Left ventricle myocardium inferior (tissue), 1 donor: ENCODE results near the gene NPTXR. TPM values are rescaled to one million over a fixed set of nuclear protein-coding genes. Genes with fewer than 3 reads are reported as not detected.

Experiments
- DNase-seq: peaks from one replicate; pipeline ENCODE4 v3.0.0-alpha.2; 2020
- H3K27ac ChIP-seq: fragments of 200-600 bp; replicated peaks from 2 replicates; pipeline ENCODE4 v1.8.0; 2021
- H3K27me3 ChIP-seq: fragments of 200-600 bp; 2 replicates; pipeline ENCODE4 v1.8.0; 2021; ENCODE audit warnings: low read depth
- H3K36me3 ChIP-seq: fragments of 200-600 bp; 2 replicates; pipeline ENCODE4 v1.8.0; 2021
- H3K4me1 ChIP-seq: fragments of 200-600 bp; 2 replicates; pipeline ENCODE4 v1.8.0; 2021
- H3K4me3 ChIP-seq: fragments of 200-600 bp; 2 replicates; pipeline ENCODE4 v1.8.0; 2021; ENCODE audit warnings: mild to moderate bottlenecking, moderate library complexity
- H3K9me3 ChIP-seq: fragments of 200-600 bp; replicated peaks from 2 replicates; pipeline ENCODE4 v1.8.0; 2021
- intact Hi-C: fragments of 100-400 bp; cut with micrococcal nuclease; formaldehyde crosslinking; loops from one replicate; pipeline ENCODE4 v1.11.0; 2022
- total RNA-seq: library from RNA; stranded (reverse); fragmentation: NEBNext Ultra II Directional; extraction: Animal tissue kit (Norgen Biotek cat#: 25700); gene quantifications from one replicate; pipeline ENCODE4 v1.2.1, GENCODE V29; 2021
- TF ChIP-seq, protein P1 (sequence below): fragments of 200-600 bp; IDR thresholded peaks from 2 replicates; pipeline ENCODE4 v1.8.0; 2021; ENCODE audit warnings: antibody characterized with exemption, mild to moderate bottlenecking, borderline replicate concordance
- donor health status: DM: no; HTN: yes; CAD: no; lungs with severe emphysema.

The NPTXR gene
- total RNA-seq, 1 donor from 2014 or later = 23.3 TPM

DNA sequence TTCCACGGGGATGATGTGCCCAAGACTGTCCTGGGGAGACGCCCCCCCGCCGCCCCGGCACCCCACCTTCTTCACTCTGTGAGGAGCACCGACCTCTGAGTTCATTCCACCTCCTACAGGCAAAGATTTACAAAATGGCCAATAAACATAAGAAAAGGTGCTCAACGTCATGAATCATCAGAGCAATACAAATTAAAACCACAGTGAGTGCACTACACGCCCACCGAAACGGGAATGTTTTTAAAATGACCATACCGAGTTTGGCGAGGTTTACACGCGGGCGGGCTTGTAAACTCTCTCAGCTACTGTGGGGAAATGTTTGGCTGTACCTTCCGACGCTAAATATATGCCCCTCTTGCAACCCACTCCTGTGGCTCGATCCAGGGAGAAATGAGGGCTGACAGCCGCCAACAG lies 7.9 kb downstream of the NPTXR start:
- Histone ChIP-seq H3K36me3 (no peaks in the 10 kb centered on the region), H3K4me1 (no peaks in the 10 kb centered on the region), H3K27me3 (peaks cover 15% of the 10 kb centered on the region), H3K9me3 (no peaks in the 10 kb centered on the region), H3K27ac (no peak overlapping the region), H3K4me3 (no peak overlapping the region)
- TF ChIP-seq, protein P1, sequence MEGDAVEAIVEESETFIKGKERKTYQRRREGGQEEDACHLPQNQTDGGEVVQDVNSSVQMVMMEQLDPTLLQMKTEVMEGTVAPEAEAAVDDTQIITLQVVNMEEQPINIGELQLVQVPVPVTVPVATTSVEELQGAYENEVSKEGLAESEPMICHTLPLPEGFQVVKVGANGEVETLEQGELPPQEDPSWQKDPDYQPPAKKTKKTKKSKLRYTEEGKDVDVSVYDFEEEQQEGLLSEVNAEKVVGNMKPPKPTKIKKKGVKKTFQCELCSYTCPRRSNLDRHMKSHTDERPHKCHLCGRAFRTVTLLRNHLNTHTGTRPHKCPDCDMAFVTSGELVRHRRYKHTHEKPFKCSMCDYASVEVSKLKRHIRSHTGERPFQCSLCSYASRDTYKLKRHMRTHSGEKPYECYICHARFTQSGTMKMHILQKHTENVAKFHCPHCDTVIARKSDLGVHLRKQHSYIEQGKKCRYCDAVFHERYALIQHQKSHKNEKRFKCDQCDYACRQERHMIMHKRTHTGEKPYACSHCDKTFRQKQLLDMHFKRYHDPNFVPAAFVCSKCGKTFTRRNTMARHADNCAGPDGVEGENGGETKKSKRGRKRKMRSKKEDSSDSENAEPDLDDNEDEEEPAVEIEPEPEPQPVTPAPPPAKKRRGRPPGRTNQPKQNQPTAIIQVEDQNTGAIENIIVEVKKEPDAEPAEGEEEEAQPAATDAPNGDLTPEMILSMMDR = no peak
- intact Hi-C loops = no loop called here
- no peak for DNase-seq

DNA sequence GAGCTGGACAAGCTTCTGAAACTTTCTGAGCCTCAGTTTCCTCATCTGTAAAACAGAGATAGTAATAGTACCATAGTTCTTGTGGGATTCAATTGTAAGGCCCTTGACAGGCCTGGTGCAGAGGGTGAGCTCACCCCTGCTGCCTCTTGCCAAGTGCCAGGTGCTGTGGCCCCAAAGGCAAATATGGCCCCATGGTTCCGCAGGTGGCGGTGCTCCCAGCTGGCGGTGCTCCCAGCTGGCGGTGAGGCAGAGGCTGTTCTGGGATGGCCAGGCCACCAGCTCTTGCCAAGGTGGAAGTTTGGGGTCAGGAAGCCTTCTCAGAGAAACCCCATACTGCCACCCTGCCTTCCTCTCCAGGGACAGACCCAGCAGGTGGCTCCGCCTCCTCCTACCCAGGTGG lies 8.8 kb downstream of the NPTXR start:
- intact Hi-C loops = no loop called here
- no peaks in the 10 kb centered on the region for H3K9me3 ChIP-seq
- no peak overlapping the region for H3K27ac ChIP-seq
- H3K36me3 ChIP-seq = no peaks in the 10 kb centered on the region
- no peaks in the 10 kb centered on the region for H3K4me1 ChIP-seq
- peaks cover 6% of the 10 kb centered on the region for H3K27me3 ChIP-seq
- TF ChIP-seq, protein P1 = no peak
- DNase-seq = no peak
- H3K4me3 ChIP-seq = no peak overlapping the region

DNA sequence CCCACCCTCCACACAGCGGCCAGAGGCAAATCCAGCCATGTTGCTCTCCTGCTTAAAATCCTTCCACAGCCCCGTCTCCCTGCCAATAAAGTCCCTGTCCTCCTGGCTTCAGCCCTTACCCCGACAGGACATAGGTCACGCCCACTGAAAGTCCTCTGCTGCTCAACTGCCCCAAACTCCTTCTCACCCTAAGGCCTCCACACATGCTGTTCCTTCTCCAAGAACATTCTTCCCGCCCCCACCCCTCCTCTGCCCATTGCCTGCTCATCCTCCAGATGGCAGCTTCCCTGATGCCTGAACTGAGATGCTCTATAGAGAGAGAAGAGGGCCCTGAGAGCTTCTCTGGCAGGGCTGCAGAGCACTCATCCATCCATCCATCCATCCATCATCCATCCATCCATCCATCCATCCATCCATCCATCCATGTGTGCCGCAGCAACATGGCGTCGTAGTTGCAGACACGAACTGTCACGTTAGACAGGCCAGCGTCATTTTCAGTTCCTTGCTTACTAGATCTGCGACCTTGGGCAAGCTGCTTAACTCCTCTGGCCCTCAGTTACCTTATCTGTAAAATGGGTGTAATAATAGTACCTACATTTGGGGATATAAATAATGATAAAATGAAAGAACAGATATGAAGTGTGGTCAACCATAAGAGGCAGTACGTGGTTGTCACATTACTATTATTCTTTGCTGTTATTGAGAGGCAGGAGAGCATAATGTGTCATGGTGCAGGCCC lies 9.4 kb downstream of the NPTXR start:
- TF ChIP-seq, protein P1 = no peak
- no peak overlapping the region for H3K27ac ChIP-seq
- no peak overlapping the region for H3K4me3 ChIP-seq
- no peak for DNase-seq
- no peaks in the 10 kb centered on the region for H3K9me3 ChIP-seq
- intact Hi-C loops = no loop called here
- H3K36me3 ChIP-seq = no peaks in the 10 kb centered on the region
- H3K4me1 ChIP-seq = no peaks in the 10 kb centered on the region
- peaks cover 3% of the 10 kb centered on the region for H3K27me3 ChIP-seq

DNA sequence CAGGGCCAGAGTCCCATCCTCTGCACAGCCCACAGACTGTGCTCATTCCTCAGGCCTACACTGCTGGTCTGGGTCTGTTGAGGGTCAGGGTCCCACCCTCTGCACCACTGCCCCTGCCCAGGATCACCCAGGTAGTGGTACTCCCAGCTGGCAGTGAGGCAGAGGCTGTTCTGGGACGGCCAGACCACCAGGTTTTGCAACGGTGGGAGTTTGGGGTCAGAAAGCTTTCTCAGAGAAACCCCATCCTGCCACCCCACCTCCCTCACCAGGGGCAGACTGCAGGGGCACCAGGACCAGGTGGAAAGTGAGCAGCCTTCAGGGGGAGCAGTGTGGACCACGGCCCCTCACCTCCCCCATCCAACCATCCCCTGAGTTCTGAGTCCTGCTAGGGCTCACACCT lies 10.8 kb downstream of the NPTXR start:
- no peaks in the 10 kb centered on the region for H3K9me3 ChIP-seq
- TF ChIP-seq, protein P1 = no peak
- no peaks in the 10 kb centered on the region for H3K4me1 ChIP-seq
- H3K4me3 ChIP-seq = no peak overlapping the region
- intact Hi-C loops = no loop called here
- no peaks in the 10 kb centered on the region for H3K36me3 ChIP-seq
- no peak for DNase-seq
- no peaks in the 10 kb centered on the region for H3K27me3 ChIP-seq
- H3K27ac ChIP-seq = no peak overlapping the region

GRCh38 chr22:38832005-38832978 lies 11.5 kb downstream of the NPTXR start:
- intact Hi-C loops = no loop called here
- Histone ChIP-seq H3K27ac (no peak overlapping the region), H3K9me3 (no peaks in the 10 kb centered on the region), H3K4me3 (no peak overlapping the region), H3K36me3 (no peaks in the 10 kb centered on the region), H3K27me3 (no peaks in the 10 kb centered on the region), H3K4me1 (no peaks in the 10 kb centered on the region)
- TF ChIP-seq, protein P1 = no peak
- no peak for DNase-seq
